Measurements from ENCODE around the gene DNAJC21.
"Not testable (repeated sequence)": the region's sequence is repeated elsewhere in the genome, so short reads cannot be mapped to it uniquely, and the experiment has no call there.

DNAJC21 gene

GRCh38 chr5:34923694-34924461 lies 5.5 kb upstream of the DNAJC21 start:
- DNase-seq (ENCODE audit: low spot score) = no peak

DNA sequence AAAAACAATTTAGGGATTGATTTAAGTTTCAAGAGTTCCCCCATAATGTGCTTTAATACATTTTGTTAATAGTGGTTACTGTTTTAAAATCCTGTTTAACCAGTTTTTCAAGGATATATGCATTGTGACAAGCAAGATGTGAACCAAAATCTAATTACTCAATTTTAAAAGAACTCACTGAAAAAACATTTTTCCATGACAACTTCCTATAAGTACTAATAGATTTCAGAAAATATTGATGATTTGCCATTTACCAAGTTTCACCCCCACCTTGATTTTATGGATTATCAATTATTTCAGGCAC lies 4.9 kb upstream of the DNAJC21 start:
- DNase-seq (ENCODE audit: low spot score) = no peak

DNA sequence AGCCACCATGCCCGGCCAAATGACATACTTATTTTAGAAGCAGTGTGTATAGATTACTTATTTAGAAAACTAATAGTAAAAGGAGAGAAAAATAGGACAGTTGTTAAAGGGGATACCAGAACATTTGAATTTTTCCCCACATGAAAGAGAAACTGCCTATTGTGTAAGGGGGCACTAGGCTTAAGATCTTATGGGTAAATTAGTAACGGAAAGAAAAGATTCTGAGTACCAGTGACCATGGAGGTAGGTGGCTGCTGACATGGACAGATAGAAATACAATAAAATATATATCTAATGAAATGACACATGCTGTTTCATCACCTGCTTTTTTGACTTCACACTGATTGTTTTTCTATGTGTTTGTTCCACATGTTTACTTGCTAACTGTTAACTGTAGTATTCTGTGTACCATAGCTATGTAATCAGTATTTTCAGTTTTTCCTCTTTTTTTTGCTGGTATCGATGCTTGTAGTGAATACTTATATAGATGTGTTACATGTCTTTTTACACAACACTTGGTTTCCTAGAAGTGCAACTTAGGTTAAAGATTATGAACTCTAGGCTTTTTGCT lies 3.0 kb upstream of the DNAJC21 start:
- DNase-seq (ENCODE audit: low spot score) = no peak

DNA sequence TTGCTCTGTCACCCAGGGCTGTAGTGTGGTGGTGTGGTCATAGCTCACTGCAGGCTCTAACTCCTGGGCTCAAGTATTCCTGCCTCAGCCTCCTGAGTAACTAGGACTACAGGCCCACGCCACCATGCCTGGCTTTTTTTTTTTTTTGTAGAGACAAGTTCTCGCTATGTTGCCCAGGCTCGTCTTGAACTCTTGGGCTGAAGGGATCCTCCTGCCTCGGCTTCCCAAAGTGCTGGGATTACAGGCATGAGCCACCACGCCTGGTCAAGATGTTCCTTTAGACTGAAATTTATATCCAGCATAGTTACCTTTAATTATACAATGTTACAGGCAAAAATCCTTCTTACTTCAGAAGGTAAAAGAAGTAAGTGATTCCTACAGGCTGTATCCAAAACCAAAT lies 1.6 kb upstream of the DNAJC21 start:
- no peak for DNase-seq (ENCODE audit: low spot score)

GRCh38 chr5:34928267-34928666 lies 1.1 kb upstream of the DNAJC21 start:
- no peak for DNase-seq (ENCODE audit: low spot score)

GRCh38 chr5:34929720-34930461 lies 532 bp downstream of the DNAJC21 start:
- DNase-seq (ENCODE audit: low spot score) = peak; percentile 70

GRCh38 chr5:34930462-34930844 lies 1.1 kb downstream of the DNAJC21 start:
- no peak for DNase-seq (ENCODE audit: low spot score)

DNA sequence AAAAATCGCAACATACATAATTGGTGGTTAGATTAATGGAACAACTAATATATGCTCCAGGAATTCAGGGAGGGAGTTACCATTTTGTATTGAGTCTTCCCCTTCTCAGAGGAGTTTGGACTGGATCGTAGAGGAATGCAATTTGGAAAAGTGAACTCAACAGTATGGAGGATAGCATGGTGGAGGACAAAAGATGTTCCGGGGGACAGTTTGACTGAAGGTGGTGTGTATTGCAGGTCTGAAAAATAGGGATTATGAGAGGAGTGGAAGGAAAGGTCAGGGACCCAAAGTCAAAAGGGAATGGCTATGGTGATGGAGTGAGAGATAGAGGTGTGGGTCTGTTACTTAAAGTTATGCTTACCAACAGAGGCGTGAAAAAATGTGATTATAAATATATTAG lies 1.5 kb downstream of the DNAJC21 start:
- DNase-seq (ENCODE audit: low spot score) = no peak

GRCh38 chr5:34932947-34933346 lies 3.6 kb downstream of the DNAJC21 start:
- no peak for DNase-seq (ENCODE audit: low spot score)

DNA sequence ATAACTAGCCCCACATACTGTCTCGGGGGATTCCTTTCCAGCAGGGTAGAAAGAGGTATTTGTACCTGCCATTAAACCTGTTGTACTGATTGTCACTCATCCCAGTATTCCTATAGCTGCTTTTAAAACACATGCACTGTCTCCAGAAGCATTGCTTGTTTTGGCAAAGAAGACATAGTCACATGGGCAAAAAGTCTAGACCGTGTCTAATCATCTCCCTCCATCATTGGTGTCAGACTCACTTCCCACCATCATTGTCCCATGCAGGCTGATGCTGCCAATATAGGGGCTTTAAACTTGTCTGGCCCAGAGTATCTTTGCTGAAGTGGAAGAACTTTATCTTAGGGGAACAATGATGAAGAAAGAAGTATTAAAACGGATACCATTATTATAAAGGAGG lies 12.6 kb downstream of the DNAJC21 start:
- no peak for DNase-seq (ENCODE audit: low spot score)

- no peak for DNase-seq (ENCODE audit: low spot score)
These were observed 14.7 kb downstream of the DNAJC21 start for GRCh38 chr5:34944044-34944443.

GRCh38 chr5:34944460-34945047 lies 15.2 kb downstream of the DNAJC21 start:
- no peak for DNase-seq (ENCODE audit: low spot score)

GRCh38 chr5:34957321-34957720 lies 28.0 kb downstream of the DNAJC21 start:
- no peak for DNase-seq (ENCODE audit: low spot score)

GRCh38 chr5:34957857-34958690 lies 28.7 kb downstream of the DNAJC21 start:
- DNase-seq (ENCODE audit: low spot score) = peak; percentile 29

DNA sequence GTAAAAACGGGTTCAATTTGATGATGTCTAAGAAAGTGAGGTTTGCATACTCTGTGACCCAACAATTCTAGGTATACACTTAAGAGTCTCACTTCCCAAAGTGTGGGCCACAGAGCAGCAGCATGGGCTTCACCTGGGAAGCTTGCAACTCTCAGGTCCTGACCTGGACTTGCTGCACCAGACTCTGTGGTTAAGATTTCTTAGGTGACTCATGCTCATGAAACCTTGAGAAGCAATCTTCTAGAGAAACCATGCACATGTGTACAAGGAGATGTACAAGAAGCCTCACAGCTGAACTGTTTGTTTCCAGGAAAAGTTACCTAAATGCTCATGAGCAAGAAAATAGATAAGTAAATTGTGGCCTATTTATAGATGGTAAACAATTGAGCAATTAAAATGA lies 30.0 kb downstream of the DNAJC21 start:
- no peak for DNase-seq (ENCODE audit: low spot score)

GRCh38 chr5:34967540-34967939 lies 38.2 kb downstream of the DNAJC21 start:
- DNase-seq (ENCODE audit: low spot score) = no peak

DNA sequence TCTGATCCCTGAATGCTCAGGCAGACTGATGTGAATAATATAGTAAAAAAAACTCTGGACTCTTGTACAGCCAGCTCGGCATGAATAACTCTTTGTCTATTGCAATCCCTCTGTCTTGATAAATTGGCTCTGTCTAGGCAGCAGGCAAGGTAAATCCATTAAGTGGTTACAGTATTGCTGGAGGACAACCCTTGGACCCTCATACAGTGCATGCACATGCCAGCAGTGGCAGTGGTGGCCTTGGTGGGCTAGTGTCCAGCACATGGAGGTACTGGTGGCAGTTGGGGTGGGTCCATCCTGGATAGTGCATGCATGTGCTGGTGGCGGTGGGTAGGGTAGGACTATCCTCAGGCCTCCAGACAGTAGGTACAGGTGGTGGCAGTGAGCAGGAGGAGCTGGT lies 38.9 kb downstream of the DNAJC21 start:
- DNase-seq (ENCODE audit: low spot score) = no peak

- DNase-seq (ENCODE audit: low spot score) = no peak
These were observed 41.2 kb downstream of the DNAJC21 start for GRCh38 chr5:34970552-34970951.

DNA sequence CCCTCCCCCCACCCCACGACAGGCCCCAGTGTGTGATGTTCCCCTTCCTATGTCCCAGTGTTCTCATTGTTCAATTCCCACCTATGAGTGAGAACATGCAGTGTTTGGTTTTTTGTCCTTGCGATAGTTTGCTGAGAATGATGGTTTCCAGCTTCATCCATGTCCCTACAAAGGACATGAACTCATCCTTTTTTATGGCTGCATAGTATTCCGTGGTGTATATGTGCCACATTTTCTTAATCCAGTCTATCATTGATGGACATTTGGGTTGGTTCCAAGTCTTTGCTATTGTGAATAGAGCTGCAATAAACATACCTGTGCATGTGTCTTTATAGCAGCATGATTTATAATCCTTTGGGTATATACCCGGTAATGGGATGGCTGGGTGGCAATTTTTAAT lies 42.3 kb downstream of the DNAJC21 start:
- not testable (repeated sequence) for DNase-seq (ENCODE audit: low spot score)

DNA sequence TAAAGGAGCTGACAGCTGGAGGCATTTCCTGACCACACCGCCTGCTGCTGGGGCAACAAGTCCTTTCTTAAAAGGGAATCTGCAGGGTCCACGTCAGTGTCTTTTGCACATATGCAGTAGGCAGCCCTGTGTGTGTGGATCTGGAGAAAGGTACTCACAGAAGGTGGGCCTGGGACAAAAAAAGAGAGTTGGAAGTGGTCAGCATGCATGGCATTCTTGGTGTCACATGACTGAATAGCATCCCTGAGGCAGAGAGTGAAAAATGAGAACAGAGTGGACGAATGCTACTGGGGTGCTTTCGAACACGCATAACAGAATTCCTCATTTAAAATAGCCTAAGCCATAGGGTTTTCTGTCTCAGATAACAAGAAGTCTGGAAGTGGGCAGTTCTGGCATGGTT lies 47.0 kb downstream of the DNAJC21 start:
- no peak for DNase-seq (ENCODE audit: low spot score)

GRCh38 chr5:34977934-34978613 lies 48.7 kb downstream of the DNAJC21 start:
- no peak for DNase-seq (ENCODE audit: low spot score)

GRCh38 chr5:34978681-34979080 lies 49.3 kb downstream of the DNAJC21 start:
- DNase-seq (ENCODE audit: low spot score) = no peak
